ENCODE results near the gene IFRD1.

Gene IFRD1

GRCh38 chr7:112449902-112450806, at the start of gene IFRD1:
IFRD1 (plus strand) TSS chr7:112450460; CDS start chr7:112450689, 229 bp downstream.
- Histone ChIP-seq H3K9me3 (ENCODE audit: control insufficient read depth, insufficient read depth, low read length) (no peaks in the 10 kb centered on the region), H3K4me1 (ENCODE audit: control insufficient read depth, insufficient read depth, low read length) (peaks cover 23% of the 10 kb centered on the region), H3K27me3 (ENCODE audit: control insufficient read depth, insufficient read depth, low read length) (no peaks in the 10 kb centered on the region), H3K9ac (ENCODE audit: low read depth, low read length) (peak within 1 kb of the TSS; percentile 91), H3K27ac (ENCODE audit: low read depth, low read length) (peak within 1 kb of the TSS; percentile 97), H3K4me3 (ENCODE audit: low read depth, low read length) (peak within 1 kb of the TSS; percentile 96), H3K36me3 (ENCODE audit: control insufficient read depth, insufficient read depth, low read length) (peaks cover 4% of the 10 kb centered on the region; the same call in 1 of the 2 replicates)

GRCh38 chr7:112404321-112404720, 45.9 kb upstream of the IFRD1 start:
- Histone ChIP-seq H3K9me3 (ENCODE audit: control insufficient read depth, insufficient read depth, low read length) (no peaks in the 10 kb centered on the region), H3K27ac (ENCODE audit: low read depth, low read length) (no peak overlapping the region), H3K4me3 (ENCODE audit: low read depth, low read length) (no peak overlapping the region), H3K27me3 (ENCODE audit: control insufficient read depth, insufficient read depth, low read length) (no peaks in the 10 kb centered on the region), H3K9ac (ENCODE audit: low read depth, low read length) (no peak overlapping the region), H3K4me1 (ENCODE audit: control insufficient read depth, insufficient read depth, low read length) (no peaks in the 10 kb centered on the region), H3K36me3 (ENCODE audit: control insufficient read depth, insufficient read depth, low read length) (no peaks in the 10 kb centered on the region)

GRCh38 chr7:112405286-112405685, 45.0 kb upstream of the IFRD1 start:
- H3K4me3 ChIP-seq (ENCODE audit: low read depth, low read length): no peak overlapping the region
- no peak overlapping the region for H3K9ac ChIP-seq (ENCODE audit: low read depth, low read length)
- no peaks in the 10 kb centered on the region for H3K36me3 ChIP-seq (ENCODE audit: control insufficient read depth, insufficient read depth, low read length)
- no peaks in the 10 kb centered on the region for H3K9me3 ChIP-seq (ENCODE audit: control insufficient read depth, insufficient read depth, low read length)
- no peak overlapping the region for H3K27ac ChIP-seq (ENCODE audit: low read depth, low read length)
- H3K27me3 ChIP-seq (ENCODE audit: control insufficient read depth, insufficient read depth, low read length): no peaks in the 10 kb centered on the region
- H3K4me1 ChIP-seq (ENCODE audit: control insufficient read depth, insufficient read depth, low read length): no peaks in the 10 kb centered on the region

GRCh38 chr7:112407261-112407660, 43.0 kb upstream of the IFRD1 start:
- H3K27ac ChIP-seq (ENCODE audit: low read depth, low read length): no peak overlapping the region
- H3K36me3 ChIP-seq (ENCODE audit: control insufficient read depth, insufficient read depth, low read length): no peaks in the 10 kb centered on the region
- H3K9me3 ChIP-seq (ENCODE audit: control insufficient read depth, insufficient read depth, low read length): no peaks in the 10 kb centered on the region
- H3K9ac ChIP-seq (ENCODE audit: low read depth, low read length): no peak overlapping the region
- H3K27me3 ChIP-seq (ENCODE audit: control insufficient read depth, insufficient read depth, low read length): no peaks in the 10 kb centered on the region
- no peak overlapping the region for H3K4me3 ChIP-seq (ENCODE audit: low read depth, low read length)
- no peaks in the 10 kb centered on the region for H3K4me1 ChIP-seq (ENCODE audit: control insufficient read depth, insufficient read depth, low read length)

- H3K4me1 ChIP-seq (ENCODE audit: control insufficient read depth, insufficient read depth, low read length): no peaks in the 10 kb centered on the region
- no peak overlapping the region for H3K9ac ChIP-seq (ENCODE audit: low read depth, low read length)
- no peaks in the 10 kb centered on the region for H3K36me3 ChIP-seq (ENCODE audit: control insufficient read depth, insufficient read depth, low read length)
- no peaks in the 10 kb centered on the region for H3K9me3 ChIP-seq (ENCODE audit: control insufficient read depth, insufficient read depth, low read length)
- H3K27ac ChIP-seq (ENCODE audit: low read depth, low read length): no peak overlapping the region
- H3K4me3 ChIP-seq (ENCODE audit: low read depth, low read length): no peak overlapping the region
- H3K27me3 ChIP-seq (ENCODE audit: control insufficient read depth, insufficient read depth, low read length): no peaks in the 10 kb centered on the region
Measured at GRCh38 chr7:112410092-112410491, 40.2 kb upstream of the IFRD1 start.

- H3K36me3 ChIP-seq (ENCODE audit: control insufficient read depth, insufficient read depth, low read length): no peaks in the 10 kb centered on the region
- no peaks in the 10 kb centered on the region for H3K27me3 ChIP-seq (ENCODE audit: control insufficient read depth, insufficient read depth, low read length)
- H3K27ac ChIP-seq (ENCODE audit: low read depth, low read length): no peak overlapping the region
- no peak overlapping the region for H3K4me3 ChIP-seq (ENCODE audit: low read depth, low read length)
- H3K9ac ChIP-seq (ENCODE audit: low read depth, low read length): no peak overlapping the region
- no peaks in the 10 kb centered on the region for H3K4me1 ChIP-seq (ENCODE audit: control insufficient read depth, insufficient read depth, low read length)
- no peaks in the 10 kb centered on the region for H3K9me3 ChIP-seq (ENCODE audit: control insufficient read depth, insufficient read depth, low read length)
Measured at GRCh38 chr7:112411186-112411795, 39.0 kb upstream of the IFRD1 start.

GRCh38 chr7:112414855-112415490, 35.3 kb upstream of the IFRD1 start:
- no peak overlapping the region for H3K9ac ChIP-seq (ENCODE audit: low read depth, low read length)
- no peaks in the 10 kb centered on the region for H3K36me3 ChIP-seq (ENCODE audit: control insufficient read depth, insufficient read depth, low read length)
- H3K4me3 ChIP-seq (ENCODE audit: low read depth, low read length): no peak overlapping the region
- H3K9me3 ChIP-seq (ENCODE audit: control insufficient read depth, insufficient read depth, low read length): no peaks in the 10 kb centered on the region
- H3K27ac ChIP-seq (ENCODE audit: low read depth, low read length): no peak overlapping the region
- no peaks in the 10 kb centered on the region for H3K27me3 ChIP-seq (ENCODE audit: control insufficient read depth, insufficient read depth, low read length)
- H3K4me1 ChIP-seq (ENCODE audit: control insufficient read depth, insufficient read depth, low read length): no peaks in the 10 kb centered on the region

GRCh38 chr7:112416127-112416526, 34.1 kb upstream of the IFRD1 start:
- Histone ChIP-seq H3K4me1 (ENCODE audit: control insufficient read depth, insufficient read depth, low read length) (peaks cover 8% of the 10 kb centered on the region), H3K9ac (ENCODE audit: low read depth, low read length) (no peak overlapping the region), H3K9me3 (ENCODE audit: control insufficient read depth, insufficient read depth, low read length) (no peaks in the 10 kb centered on the region), H3K27me3 (ENCODE audit: control insufficient read depth, insufficient read depth, low read length) (no peaks in the 10 kb centered on the region), H3K4me3 (ENCODE audit: low read depth, low read length) (no peak overlapping the region), H3K27ac (ENCODE audit: low read depth, low read length) (no peak overlapping the region), H3K36me3 (ENCODE audit: control insufficient read depth, insufficient read depth, low read length) (no peaks in the 10 kb centered on the region)

- H3K9me3 ChIP-seq (ENCODE audit: control insufficient read depth, insufficient read depth, low read length): no peaks in the 10 kb centered on the region
- H3K27me3 ChIP-seq (ENCODE audit: control insufficient read depth, insufficient read depth, low read length): no peaks in the 10 kb centered on the region
- no peaks in the 10 kb centered on the region for H3K36me3 ChIP-seq (ENCODE audit: control insufficient read depth, insufficient read depth, low read length)
- no peak overlapping the region for H3K9ac ChIP-seq (ENCODE audit: low read depth, low read length)
- no peak overlapping the region for H3K27ac ChIP-seq (ENCODE audit: low read depth, low read length)
- no peak overlapping the region for H3K4me3 ChIP-seq (ENCODE audit: low read depth, low read length)
- peaks cover 34% of the 10 kb centered on the region for H3K4me1 ChIP-seq (ENCODE audit: control insufficient read depth, insufficient read depth, low read length)
Measured at GRCh38 chr7:112419543-112420130, 30.6 kb upstream of the IFRD1 start.

- Histone ChIP-seq H3K27ac (ENCODE audit: low read depth, low read length) (no peak overlapping the region), H3K36me3 (ENCODE audit: control insufficient read depth, insufficient read depth, low read length) (no peaks in the 10 kb centered on the region), H3K4me1 (ENCODE audit: control insufficient read depth, insufficient read depth, low read length) (peaks cover 34% of the 10 kb centered on the region), H3K4me3 (ENCODE audit: low read depth, low read length) (no peak overlapping the region), H3K9me3 (ENCODE audit: control insufficient read depth, insufficient read depth, low read length) (no peaks in the 10 kb centered on the region), H3K9ac (ENCODE audit: low read depth, low read length) (no peak overlapping the region), H3K27me3 (ENCODE audit: control insufficient read depth, insufficient read depth, low read length) (no peaks in the 10 kb centered on the region)
Measured at GRCh38 chr7:112420236-112420861, 29.9 kb upstream of the IFRD1 start.

All from HUES48 (cell line).